GM10266 (cell line): ENCODE results near the gene DUSP15.

ENCODE experiments used
- DNase-seq: peaks from one replicate; pipeline ENCODE4 v3.0.0; 2012; ENCODE audit errors: extremely low spot score
- TF ChIP-seq, protein P1 (sequence below): IDR thresholded peaks from 2 replicates; pipeline ENCODE4 v1.5.1; 2012; ENCODE audit warnings: mild to moderate bottlenecking, low read depth; ENCODE audit not compliant: control insufficient read depth, insufficient read depth; ENCODE audit errors: missing control alignments

The DUSP15 gene

DNA sequence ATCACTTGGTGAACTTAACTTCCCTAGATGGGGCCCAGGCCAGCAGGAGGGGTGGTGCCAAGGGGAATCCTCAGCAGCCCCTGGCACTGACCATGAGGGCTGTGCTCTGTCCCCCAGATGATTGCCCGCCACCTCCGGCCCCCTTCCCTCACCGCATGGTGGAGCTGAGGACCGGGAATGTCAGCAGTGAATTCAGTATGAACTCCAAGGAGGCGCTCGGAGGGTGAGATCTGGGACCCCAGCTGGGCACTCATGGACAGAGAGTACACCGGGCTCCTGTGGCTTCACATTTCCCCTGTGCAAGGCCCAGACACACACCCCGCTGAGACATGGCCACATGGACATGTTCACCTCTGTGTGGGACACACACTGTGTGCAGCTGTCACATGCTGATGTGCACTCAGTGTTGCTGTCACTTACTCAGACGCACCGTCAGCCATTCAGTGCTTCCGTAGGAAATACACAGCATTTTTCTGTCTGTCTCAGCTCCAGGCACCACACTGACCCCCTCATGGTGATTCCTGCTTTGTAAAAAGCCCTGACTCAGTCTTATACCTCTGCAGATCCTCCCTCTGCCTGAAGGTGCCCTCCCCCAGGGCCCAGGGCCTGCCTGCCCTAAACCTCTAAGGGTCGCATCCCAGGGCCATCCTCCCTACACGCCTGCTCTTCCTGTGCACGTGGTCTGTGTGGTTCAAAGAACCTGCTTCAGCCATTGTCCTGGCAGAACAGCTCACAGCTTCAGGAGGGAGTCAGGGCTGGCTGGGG lies 46.8 kb downstream of the DUSP15 start:
- TF ChIP-seq, protein P1, sequence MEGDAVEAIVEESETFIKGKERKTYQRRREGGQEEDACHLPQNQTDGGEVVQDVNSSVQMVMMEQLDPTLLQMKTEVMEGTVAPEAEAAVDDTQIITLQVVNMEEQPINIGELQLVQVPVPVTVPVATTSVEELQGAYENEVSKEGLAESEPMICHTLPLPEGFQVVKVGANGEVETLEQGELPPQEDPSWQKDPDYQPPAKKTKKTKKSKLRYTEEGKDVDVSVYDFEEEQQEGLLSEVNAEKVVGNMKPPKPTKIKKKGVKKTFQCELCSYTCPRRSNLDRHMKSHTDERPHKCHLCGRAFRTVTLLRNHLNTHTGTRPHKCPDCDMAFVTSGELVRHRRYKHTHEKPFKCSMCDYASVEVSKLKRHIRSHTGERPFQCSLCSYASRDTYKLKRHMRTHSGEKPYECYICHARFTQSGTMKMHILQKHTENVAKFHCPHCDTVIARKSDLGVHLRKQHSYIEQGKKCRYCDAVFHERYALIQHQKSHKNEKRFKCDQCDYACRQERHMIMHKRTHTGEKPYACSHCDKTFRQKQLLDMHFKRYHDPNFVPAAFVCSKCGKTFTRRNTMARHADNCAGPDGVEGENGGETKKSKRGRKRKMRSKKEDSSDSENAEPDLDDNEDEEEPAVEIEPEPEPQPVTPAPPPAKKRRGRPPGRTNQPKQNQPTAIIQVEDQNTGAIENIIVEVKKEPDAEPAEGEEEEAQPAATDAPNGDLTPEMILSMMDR, result no peak
- no peak for DNase-seq

DNA sequence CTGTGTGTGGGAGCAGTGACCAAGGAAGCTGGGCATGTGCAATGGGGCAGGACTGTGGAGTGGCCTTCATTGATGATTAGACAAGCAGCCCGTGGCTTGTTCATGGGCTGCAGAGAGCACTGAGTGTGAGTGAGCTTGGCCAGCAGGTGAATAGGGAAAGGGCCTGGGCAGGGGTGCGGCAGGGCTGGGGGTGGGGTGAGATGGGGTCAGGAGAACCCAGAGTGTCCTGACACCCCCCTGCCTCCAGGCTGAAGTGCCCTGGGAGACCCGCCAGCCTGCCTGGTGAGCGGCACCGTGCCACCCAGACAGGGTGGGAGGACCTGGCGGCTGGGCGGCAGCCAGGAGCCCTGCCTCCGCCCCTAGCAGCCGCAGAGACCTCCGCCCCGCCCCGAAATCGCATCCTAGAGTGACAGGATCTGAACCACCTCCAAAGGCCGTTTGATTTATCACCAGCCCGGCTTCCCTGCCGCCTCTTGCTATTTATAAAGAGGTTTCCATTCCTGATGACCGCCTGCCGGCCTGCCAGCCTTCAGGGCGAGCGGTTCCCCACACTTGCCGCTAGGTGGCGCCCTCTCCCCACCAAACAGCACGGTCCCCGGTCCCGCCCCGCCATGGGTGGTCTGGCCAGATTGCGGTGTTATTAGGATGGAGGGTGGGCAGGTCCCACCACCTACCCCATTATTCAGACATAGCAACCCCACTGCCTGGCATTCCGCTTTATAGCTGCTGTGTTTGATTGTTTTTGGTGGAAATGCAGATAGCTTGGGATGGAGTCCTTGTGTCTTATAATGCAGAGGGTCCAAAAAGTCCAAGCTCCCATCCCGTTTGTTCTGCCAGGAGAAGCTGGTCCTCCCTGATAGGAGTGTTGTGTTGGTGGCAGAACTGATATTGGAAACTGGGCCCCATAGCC lies 47.7 kb downstream of the DUSP15 start:
- DNase-seq, result peak; percentile 88
- TF ChIP-seq, protein P1, result peak; percentile 97

DNA sequence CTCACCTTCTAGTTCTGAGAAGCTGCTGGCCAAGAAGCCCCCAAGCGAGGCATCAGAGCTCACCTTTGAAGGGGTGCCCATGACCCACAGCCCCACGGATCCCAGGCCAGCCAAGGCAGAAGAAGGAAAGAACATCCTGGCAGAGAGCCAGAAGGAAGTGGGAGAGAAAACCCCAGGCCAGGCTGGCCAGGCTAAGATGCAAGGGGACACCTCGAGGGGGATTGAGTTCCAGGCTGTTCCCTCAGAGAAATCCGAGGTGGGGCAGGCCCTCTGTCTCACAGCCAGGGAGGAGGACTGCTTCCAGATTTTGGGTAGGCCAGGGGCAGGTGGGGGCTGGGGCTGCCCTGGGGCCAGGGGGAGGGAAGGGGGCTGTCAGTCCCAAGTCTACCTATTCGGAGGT lies 48.9 kb downstream of the DUSP15 start:
- DNase-seq, result no peak
- TF ChIP-seq, protein P1, result no peak

DNA sequence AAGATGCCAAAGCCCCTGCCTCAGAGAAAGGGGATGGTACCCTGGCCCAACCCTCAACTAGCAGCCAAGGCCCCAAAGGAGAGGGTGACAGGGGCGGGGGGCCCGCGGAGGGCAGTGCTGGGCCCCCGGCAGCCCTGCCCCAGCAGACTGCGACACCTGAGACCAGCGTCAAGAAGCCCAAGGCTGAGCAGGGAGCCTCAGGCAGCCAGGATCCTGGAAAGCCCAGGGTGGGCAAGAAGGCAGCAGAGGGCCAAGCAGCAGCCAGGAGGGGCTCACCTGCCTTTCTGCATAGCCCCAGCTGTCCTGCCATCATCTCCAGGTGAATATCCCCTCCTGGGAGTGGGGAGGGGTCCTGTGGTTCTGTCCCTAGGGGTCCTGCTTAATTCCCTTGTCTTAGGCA lies 50.1 kb downstream of the DUSP15 start:
- DNase-seq, result no peak
- TF ChIP-seq, protein P1, result no peak

DNA sequence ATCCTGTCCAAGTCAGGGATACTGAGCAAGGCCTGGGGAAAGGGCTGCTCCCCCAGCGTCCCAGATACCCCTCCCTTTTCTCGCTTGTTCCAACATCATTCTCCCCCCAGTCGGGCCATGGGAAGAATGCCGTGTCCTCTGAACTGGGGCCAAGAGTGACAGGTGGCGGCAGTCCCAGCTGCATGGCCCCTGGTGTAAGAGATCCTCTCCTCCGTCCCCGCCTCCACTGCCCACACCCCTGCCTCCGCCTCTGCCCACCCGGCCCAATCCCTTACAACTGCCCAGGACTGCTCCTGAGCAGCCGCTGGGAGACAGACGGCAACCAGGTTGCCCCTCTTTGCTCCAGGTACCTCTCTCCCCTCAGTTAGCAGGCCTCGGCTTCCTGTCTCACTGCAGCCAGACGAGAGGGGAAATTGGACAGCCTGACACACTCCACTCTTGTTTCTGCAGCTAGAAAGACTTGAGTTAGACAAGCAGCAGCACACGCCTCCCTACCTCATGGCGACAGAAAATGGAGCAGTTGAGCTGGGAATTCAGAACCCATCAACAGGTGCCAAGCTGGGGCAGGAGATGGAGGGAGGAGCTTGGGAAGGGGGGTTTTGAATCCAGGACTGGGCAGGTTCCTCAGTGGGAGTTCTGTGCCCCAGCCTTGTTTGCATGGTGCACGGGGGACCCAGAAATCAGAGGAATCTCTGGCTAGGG lies 51.1 kb downstream of the DUSP15 start, which contains the start of gene MYLK2:
Gene MYLK2 (plus strand): TSS at position 274 of the 702 bp plus-strand sequence. CDS start 225 bp downstream, at position 499.
- TF ChIP-seq, protein P1, result no peak
- DNase-seq, result no peak

DNA sequence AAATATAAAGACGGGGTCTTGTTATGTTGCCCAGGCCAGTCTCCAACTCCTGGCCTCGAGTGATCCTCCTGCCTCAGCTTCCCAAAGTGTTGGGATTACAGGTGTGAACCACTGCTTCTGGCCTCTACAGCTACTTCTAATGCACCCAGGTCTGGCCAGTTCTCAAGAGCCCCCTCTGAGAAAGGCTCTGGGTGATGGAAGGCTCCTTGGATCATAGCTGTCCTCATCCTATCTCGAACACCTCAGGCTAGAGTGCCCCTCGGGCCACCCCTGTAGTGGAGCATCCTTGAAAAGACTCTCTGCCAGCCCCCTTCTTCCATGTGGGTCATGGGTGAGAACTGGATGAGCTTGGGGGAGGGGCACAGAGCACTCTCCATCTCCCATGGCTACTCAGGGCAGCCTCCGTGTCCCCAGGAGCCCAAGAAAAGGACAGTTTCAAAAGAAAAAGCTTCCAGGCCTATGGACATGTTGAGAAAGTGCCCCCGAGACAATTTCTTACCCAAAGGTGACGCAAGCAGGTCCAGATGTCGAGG lies 51.9 kb downstream of the DUSP15 start:
- TF ChIP-seq, protein P1, result no peak
- no peak for DNase-seq
